Activated CD4-positive, alpha-beta T cell treated with anti-CD3 and anti-CD28 coated beads for 24 hours (primary cell): Measurements from ENCODE around the gene CCDC77.
A peak's percentile ranks its signal among the peaks of the same experiment; 100 is the strongest.

Experiments used
- DNase-seq, 2 donors: peaks; one replicate each; pipeline ENCODE4 v3.0.0-alpha.2; 2020; ENCODE audit warnings: low read depth in 2 of 2

CCDC77 gene

GRCh38 chr12:452667-453210, 51.3 kb downstream of the CCDC77 start:
- DNase-seq = peak; percentile 55 to 64

DNA sequence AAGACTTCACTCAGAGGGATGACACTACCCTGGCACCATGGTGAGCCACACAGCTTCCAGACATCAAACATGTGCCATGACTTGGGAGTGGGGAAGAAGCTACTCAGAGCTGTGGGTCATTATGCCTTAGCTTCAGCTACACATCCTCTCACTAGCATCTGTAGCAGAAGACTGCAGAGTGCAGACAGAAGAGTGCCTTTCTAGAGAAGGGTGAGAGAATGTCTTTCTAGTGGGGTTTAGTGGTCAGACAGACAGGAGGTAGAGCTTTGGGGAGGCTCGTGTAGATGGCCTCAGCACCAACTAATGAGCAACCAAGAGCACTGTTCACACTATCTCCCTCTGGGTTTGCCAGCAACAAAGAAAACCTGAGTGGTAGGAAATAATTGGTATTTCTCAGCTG, 53.4 kb downstream of the CCDC77 start:
- no peak for DNase-seq

DNA sequence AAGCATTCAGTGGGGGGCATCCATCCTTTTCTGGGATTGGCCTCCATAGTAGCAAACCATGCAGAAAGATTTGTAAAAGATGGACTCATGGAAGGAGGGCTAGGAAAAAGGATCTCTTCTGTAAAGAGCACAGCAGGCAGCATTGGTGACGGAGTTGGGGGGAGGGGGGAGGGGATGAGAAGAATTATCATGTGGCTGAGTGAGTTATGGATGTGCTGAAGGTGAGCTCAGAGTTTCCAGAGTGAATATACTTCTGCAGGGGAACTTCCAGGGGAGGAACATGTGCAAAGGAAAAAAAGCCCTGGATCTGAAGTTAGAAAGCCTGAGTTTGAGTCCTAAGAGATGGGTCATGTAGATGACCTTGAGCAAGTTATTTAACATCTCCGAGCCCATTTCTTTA, 54.4 kb downstream of the CCDC77 start:
- DNase-seq = no peak

GRCh38 chr12:457676-458075, 56.2 kb downstream of the CCDC77 start:
- DNase-seq = no peak

DNA sequence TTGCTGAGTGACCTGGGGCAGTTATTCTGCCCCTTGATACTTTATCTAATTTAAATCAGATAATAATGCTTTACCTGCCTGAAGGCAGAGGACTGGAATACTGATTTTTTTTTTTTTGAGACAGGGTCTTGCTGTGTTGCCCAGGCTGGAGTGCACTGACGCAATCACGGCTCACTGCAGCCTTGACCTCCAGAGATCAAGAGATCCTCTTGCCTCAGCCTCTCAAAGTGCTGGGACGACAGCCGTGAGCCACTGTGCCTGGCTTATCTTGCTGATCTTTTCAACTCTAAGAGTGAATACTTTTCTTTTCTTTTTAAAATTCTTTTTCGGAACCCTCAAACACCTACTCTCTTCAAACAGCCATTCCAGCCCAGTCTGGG, 57.6 kb downstream of the CCDC77 start:
- no peak for DNase-seq

DNA sequence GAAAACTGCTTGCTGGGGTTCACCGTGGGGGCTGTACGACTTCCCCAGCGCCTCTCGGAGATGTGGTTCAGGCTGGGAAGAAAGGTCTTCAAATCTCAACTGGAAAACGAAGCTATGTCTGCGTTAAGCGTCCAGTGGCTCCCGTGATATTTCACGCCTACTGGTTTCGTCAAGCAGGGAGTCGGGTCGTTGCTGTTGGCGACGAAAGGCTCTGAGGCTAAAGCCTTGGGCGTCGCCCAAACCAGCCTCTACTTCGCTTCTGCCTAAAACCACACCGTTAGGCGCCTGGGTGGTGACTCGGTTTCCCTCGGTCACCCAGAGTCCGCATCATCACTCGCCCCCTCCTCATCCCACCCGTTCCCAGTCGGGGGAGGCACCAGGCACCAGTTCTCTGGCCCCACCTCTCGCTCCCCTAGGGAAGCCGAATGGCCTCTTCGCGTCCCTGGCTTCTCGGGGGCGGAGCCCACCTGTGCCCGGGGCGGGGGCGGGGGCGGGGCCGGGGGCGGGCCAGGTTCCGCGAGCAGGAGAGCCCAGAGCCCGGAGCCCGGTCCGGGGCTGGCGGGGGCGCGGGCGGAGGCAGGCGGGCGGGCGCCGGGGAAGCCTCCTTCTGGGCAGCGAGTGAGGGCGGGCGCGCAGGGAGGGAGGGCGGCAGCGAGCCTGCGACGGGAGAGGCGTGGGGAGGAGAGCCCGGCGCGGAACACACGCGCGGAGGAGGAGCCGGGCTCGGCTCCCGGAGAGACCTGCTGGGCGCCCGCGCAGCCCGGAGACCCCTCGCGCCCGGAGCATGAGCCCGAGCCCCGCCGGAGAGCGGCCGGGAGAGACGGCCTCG, 58.2 kb downstream of the CCDC77 start, which contains the start of gene B4GALNT3:
Gene B4GALNT3 (plus strand): TSS at position 510 of the 829 bp plus-strand sequence. CDS start 438 bp downstream, outside the sequence.
- peak in 1 of 2 donors; percentile 19 for DNase-seq

DNA sequence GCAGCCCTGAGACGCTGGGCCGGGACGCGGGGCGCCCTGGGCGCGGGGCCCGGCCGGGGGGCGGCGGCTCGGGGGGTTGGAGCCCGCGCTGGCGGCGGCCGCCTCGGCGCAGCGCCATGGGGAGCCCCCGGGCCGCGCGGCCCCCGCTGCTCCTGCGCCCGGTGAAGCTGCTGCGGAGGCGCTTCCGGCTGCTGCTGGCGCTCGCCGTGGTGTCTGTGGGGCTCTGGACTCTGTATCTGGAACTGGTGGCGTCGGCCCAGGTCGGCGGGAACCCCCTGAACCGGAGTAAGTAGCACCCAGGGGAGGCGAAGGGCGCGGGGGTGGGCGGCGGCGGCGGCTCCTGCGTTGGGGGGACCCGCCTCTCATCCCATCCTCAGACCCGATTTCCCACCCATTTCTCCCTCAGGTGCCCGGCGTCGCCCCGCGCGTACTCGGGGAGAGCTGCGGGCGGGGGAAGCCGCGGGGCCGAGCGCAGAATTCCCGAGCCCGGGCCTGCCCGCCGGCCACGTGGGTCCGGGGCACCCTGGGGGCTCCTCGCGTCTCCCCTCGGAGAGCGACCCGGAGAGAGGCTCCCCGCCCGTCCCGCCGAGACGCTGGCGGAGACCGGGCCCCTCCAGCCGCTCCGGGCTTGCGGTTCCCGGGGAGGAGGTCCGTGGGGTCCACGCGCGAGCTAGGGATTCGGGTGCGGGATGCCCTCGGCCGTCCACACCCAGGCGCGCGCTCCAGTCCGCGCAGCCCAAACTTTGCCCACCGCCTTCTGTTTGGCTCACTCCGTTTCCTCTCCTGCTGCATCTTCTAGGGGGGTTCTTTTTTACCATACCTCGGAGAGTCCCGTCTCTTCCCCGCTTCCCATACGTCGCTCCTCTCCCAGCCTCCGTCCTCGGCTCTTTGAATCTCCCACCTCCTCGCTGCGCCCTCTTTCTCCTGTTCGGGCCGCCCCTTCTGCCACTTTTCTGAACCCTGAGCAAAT, 59.1 kb downstream of the CCDC77 start:
- peak in 1 of 2 donors; percentile 25 for DNase-seq

DNA sequence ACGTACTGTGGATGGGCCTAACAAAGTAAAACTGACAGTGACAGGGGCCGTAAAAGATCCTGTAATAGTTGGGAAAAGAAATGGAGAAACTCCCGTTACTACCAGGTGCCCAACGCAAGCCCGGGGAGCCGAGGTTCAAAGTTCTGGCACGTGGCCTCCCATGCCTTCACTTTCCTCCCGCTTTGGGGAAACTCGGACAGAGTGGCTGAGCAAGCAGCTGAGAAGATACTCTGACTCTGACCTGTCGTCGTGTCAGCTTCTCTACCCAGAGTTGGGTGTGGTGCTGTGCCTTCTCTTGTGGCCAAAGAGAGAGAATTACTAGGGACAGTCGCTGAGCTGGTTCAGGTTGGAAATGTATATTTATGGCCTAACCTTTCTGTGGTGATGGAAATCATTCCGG, 60.0 kb downstream of the CCDC77 start:
- no peak for DNase-seq

GRCh38 chr12:462936-463705, 61.7 kb downstream of the CCDC77 start:
- DNase-seq = no peak

- no peak for DNase-seq
Observed at GRCh38 chr12:464484-465267, 63.2 kb downstream of the CCDC77 start.

DNA sequence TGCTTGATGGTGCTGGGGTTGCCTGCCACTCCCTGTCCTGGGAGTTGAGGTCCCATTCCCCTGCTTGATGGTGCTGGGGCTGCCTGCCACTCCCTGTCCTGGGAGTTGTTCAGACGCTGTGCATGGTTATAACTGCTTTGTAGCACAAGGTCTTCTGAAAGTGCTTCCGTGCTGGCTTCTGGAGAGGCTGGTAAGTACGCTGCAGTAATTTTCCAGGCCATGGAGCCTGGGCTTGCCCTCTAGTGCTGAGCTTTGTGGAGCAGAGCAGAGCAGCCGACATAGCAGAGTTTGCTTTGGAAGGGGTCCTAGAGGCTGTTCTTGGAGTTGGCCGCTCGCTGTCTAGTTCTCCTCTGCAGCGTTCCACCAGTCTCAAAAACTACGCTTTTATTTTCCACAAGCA, 64.6 kb downstream of the CCDC77 start:
- no peak for DNase-seq

GRCh38 chr12:466762-467161, 65.3 kb downstream of the CCDC77 start:
- no peak for DNase-seq

DNA sequence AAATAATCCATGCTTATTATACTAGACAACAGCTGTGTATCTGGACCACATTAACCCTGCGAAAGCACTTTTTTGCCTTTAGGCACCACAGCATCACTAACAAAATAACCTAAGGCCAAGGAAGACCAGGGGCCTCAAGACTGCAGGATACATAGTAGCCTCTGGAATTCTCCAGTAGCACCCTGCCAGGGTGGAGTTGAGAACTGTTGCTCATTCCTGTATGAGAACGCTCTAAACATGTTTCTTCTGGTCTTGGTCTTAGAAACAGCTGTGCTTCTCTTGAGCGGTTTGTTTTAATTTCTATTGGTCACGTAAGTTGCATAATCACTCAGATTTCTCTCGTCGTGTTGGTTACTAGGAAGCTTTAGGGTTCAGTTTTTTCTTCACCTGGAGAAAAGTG, 66.1 kb downstream of the CCDC77 start:
- DNase-seq = no peak

DNA sequence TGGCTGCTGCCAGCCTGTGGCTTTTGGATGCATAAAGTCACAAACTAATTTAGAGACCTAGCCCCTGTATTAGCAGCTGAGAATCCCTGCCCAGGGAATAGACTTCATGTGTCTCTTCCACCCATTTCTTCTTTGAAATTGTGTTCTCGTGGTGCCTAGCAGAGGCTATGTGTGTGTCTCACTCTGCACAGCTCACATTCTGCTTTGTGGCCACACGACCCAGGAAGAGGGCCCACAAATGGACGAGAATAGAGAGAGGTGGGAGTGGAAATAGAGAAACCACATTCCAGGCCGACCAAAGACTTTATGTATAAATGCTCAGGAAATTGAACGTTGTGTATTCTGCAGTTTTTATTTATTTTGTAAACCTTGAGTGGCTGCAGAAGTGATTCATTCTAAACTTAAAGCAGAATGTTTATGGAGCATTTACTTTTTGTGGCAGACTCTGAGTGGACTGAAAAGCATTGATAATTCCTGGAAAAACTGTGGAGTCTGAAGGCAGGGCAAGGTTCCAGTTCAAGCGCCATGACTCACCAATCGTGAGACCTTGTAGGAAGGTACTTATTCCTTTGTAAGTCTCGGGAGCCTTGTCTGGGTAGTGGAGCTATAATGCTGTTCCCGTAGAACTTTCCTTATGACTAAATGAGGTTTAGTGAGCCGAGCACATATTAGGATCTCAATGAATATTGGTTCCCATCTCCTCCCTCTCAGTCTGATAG, 67.4 kb downstream of the CCDC77 start:
- no peak for DNase-seq

GRCh38 chr12:470133-470532, 68.7 kb downstream of the CCDC77 start:
- no peak for DNase-seq

- no peak for DNase-seq
Observed at GRCh38 chr12:473198-473597, 71.8 kb downstream of the CCDC77 start.

DNA sequence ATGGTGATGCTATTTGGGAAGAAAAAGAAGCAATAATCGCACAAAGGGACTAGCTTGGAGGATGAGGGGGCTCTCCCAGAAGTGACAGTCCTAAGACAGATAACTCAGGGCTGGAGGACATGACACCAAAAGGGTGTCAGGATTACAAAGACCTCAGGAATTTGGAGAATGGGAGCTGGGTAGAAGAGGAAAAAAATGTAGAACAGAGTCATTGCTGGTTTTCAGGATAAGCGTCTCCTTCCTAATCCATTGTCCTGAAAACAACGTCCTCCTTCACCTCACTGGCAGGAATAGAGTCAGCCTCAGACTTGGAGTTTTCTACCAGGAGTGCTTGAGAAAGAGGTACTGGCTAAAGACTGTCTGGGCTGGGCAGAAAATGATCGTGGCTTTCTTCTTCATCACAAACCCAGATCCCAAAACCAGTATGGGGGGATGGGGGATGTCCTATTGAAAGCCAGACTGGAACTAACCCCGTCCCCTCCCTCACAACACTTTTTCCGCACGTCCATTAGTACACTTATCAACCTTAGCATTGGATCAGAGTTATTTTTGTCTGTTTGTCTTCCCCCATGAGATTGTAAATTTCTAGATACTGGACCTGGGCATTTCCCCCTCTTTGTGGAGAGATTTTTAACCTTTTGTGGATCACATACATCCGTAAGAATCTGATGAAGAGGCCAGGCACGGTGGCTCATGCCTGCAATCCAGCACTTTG, 72.6 kb downstream of the CCDC77 start:
- no peak for DNase-seq

DNA sequence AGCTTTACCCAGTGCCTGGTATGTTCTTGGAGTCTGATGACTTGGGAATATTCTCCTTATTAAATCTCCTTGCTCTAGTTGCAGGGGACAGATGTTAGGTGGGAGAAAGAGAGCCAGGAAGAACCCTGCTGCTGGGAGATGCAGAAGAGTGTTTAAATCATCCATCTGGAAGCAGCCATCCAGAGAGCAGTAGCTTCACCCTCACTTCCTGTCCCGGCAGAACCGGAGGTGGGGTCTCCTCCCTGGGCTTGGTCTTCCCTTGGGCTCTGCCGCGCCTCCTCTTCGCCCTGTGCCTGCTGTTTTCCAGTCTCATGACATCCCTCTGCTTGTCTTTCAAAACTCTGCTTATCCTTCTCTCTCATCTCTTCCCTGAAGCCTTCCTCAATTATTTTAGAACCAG, 73.8 kb downstream of the CCDC77 start:
- DNase-seq = no peak

DNA sequence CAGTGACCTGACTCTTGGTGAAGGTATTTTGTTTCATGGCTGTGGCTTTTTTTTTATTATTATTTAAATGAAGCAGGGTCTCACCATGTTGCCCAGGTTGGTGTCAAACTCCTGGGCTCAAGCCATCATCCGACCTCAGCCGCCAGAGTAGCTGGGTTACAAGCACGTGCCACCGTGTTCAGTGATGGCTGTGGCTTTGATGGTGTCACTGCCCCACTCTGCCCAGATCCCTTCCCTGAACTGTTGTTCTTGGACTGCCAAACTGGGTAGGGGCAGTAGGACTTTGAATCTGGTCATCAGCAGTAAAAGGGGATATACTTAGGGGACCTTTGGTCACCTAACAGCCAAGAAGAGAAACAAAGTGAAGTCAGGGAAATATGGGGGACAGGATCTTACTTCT, 77.7 kb downstream of the CCDC77 start:
- no peak for DNase-seq
